Thyroid gland (tissue), 4 donors: ENCODE data around the gene MAML3. TPM values are rescaled to one million over a fixed set of nuclear protein-coding genes. Genes with fewer than 3 reads are reported as not detected.

Experiments used
- DNase-seq, 2 donors: peaks; one replicate each; pipeline ENCODE4 v3.0.0-alpha.2; 2019
- H3K27ac ChIP-seq, 3 donors: fragments of 200-600 bp; sonication (generic); 1 replicate in 2 of 3; 2 replicates in 1 of 3; pipeline ENCODE4 v1.5.1; 2016 to 2019; ENCODE audit warnings: mild to moderate bottlenecking in 1 of 3, moderate library complexity in 1 of 3
- H3K27me3 ChIP-seq: fragments of 200-600 bp; sonication (generic); one replicate; pipeline ENCODE4 v1.5.1; 2019
- H3K36me3 ChIP-seq, 2 donors: fragments of 200-600 bp; sonication (generic); one replicate each; pipeline ENCODE4 v1.5.1; 2016 to 2019
- H3K4me1 ChIP-seq, 2 donors: fragments of 200-600 bp; sonication (generic); one replicate each; pipeline ENCODE4 v1.5.1; 2017 to 2019
- H3K4me3 ChIP-seq, 3 donors: fragments of 200-600 bp; sonication (generic); replicated peaks in 1 of 3; 1 replicate in 2 of 3; 2 replicates in 1 of 3; pipeline ENCODE4 v1.5.1; 2016; ENCODE audit warnings: mild to moderate bottlenecking in 1 of 3
- H3K9me3 ChIP-seq: fragments of 200-600 bp; sonication (generic); one replicate; pipeline ENCODE4 v1.5.1; 2017
- CTCF ChIP-seq, 6 experiments: fragments of 200-600 bp in 3 of 6; fragments of 450-650 bp in 3 of 6; sonication (generic) in 3 of 6; IDR thresholded peaks; one replicate each; pipeline ENCODE4 v1.5.1; 2016 to 2019; ENCODE audit warnings: antibody characterized with exemption in 6 of 6, mild to moderate bottlenecking in 2 of 6, inconsistent platforms in 1 of 6, moderate library complexity in 1 of 6
- POLR2A ChIP-seq, 2 donors: fragments of 450-650 bp; IDR thresholded peaks; one replicate each; pipeline ENCODE4 v1.6.1; 2017; ENCODE audit warnings: antibody characterized with exemption in 2 of 2, mild to moderate bottlenecking in 2 of 2, moderate library complexity in 1 of 2
- WGBS, 2 donors: methylation state at CpG; one replicate each; pipeline ENCODE4 v1.1.5; 2017; 5-methylcytosine and 5-hydroxymethylcytosine counted together
- intact Hi-C: fragments of 100-400 bp; cut with DNase I; formaldehyde crosslinking; loops from one replicate; pipeline ENCODE4 v1.15.1; 2023
- total RNA-seq, 4 donors: library from RNA; depleted of rRNA; stranded (reverse); fragments of >200 nt; gene quantifications; one replicate each; pipeline ENCODE4 v1.2.3, GENCODE V29; 2016

MAML3 gene
- total RNA-seq, 4 donors from 2014 or later, result 5.7 to 14.1 (median 11.4) TPM

- TF ChIP-seq POLR2A (IDR thresholded peaks at IDR 0.05), result peak in 1 of 2 donors; percentile 45
- TF ChIP-seq CTCF (IDR thresholded peaks at IDR 0.05), result no peak
- Histone ChIP-seq H3K4me3 (no peak overlapping the region), H3K36me3 (no peaks in the 10 kb centered on the region), H3K9me3 (no peaks in the 10 kb centered on the region), H3K27me3 (no peaks in the 10 kb centered on the region), H3K4me1 (peaks cover 13 to 16% of the 10 kb centered on the region in 2 donors), H3K27ac (peak overlapping the region; percentile 10 to 81 (median 69))
- intact Hi-C loops, result no loop called here
- no peak for DNase-seq
- 33 to 35% methylated on average over 4 of the region's 4 CpGs for WGBS, 2 donors
Observed at GRCh38 chr4:140061194-140061593, 92.8 kb downstream of the MAML3 start.

- 18 to 38% methylated on average over 1 of the region's 1 CpG for WGBS, 2 donors
- intact Hi-C loops, result no loop called here
- peak; percentile 59 to 65 for DNase-seq
- no peaks in the 10 kb centered on the region for H3K27me3 ChIP-seq
- no peak overlapping the region for H3K4me3 ChIP-seq
- H3K27ac ChIP-seq, result peak overlapping the region; percentile 42 to 64 (median 50)
- H3K36me3 ChIP-seq, result no peaks in the 10 kb centered on the region
- H3K9me3 ChIP-seq, result no peaks in the 10 kb centered on the region
- TF ChIP-seq CTCF (IDR thresholded peaks at IDR 0.05) (no peak), POLR2A (IDR thresholded peaks at IDR 0.05) (peak in 1 of 2 donors; percentile 55)
- H3K4me1 ChIP-seq, result peaks cover 13 to 16% of the 10 kb centered on the region in 2 donors
Observed at GRCh38 chr4:140059159-140059558, 94.8 kb downstream of the MAML3 start.

GRCh38 chr4:140057701-140058100, 96.3 kb downstream of the MAML3 start:
- Histone ChIP-seq H3K4me3 (no peak overlapping the region), H3K36me3 (no peaks in the 10 kb centered on the region), H3K27ac (peak overlapping the region in 1 of 3 donors; percentile 31), H3K27me3 (no peaks in the 10 kb centered on the region), H3K9me3 (no peaks in the 10 kb centered on the region), H3K4me1 (peaks cover 13 to 16% of the 10 kb centered on the region in 2 donors)
- DNase-seq, result peak in 1 of 2 donors; percentile 20
- no peak for TF ChIP-seq POLR2A (IDR thresholded peaks at IDR 0.05)
- TF ChIP-seq CTCF (IDR thresholded peaks at IDR 0.05), result no peak
- WGBS, 2 donors, result 53 to 67% methylated on average over 2 of the region's 2 CpGs
- intact Hi-C loops, result no loop called here

GRCh38 chr4:140056015-140056414, 98.0 kb downstream of the MAML3 start:
- Histone ChIP-seq H3K4me1 (peaks cover 11 to 13% of the 10 kb centered on the region in 2 donors), H3K9me3 (no peaks in the 10 kb centered on the region), H3K4me3 (no peak overlapping the region), H3K27ac (no peak overlapping the region), H3K36me3 (no peaks in the 10 kb centered on the region), H3K27me3 (no peaks in the 10 kb centered on the region)
- DNase-seq, result peak; percentile 39 to 44
- WGBS, 2 donors, result 75 to 84% methylated on average over 3 of the region's 3 CpGs
- intact Hi-C loops, result no loop called here
- no peak for TF ChIP-seq POLR2A (IDR thresholded peaks at IDR 0.05)

GRCh38 chr4:140054861-140055260, 99.1 kb downstream of the MAML3 start:
- H3K27me3 ChIP-seq, result no peaks in the 10 kb centered on the region
- no peak for TF ChIP-seq CTCF (IDR thresholded peaks at IDR 0.05)
- TF ChIP-seq POLR2A (IDR thresholded peaks at IDR 0.05), result no peak
- no peak for DNase-seq
- H3K36me3 ChIP-seq, result no peaks in the 10 kb centered on the region
- WGBS, 2 donors, result 82 to 85% methylated on average over 1 of the region's 1 CpG
- peaks cover 11 to 13% of the 10 kb centered on the region in 2 donors for H3K4me1 ChIP-seq
- intact Hi-C loops, result loop anchor here (5.0 kb wide), 1 partner anchor 197 kb away; no protein-coding TSS in a partner anchor
- no peaks in the 10 kb centered on the region for H3K9me3 ChIP-seq
- H3K27ac ChIP-seq, result no peak overlapping the region
- no peak overlapping the region for H3K4me3 ChIP-seq
